Testis (tissue), 2 donors: ENCODE data around the gene GIPC3.

Experiments
- CTCF ChIP-seq, 3 experiments: fragments of 450-650 bp in 2 of 3; fragments of 200-600 bp in 1 of 3; sonication (generic) in 1 of 3; IDR thresholded peaks; one replicate each; pipeline ENCODE4 v1.5.1; 2016 to 2019; ENCODE audit warnings: antibody characterized with exemption in 3 of 3, mild to moderate bottlenecking in 2 of 3, moderate library complexity in 1 of 3
- POLR2A ChIP-seq: fragments of 450-650 bp; IDR thresholded peaks from one replicate; pipeline ENCODE4 v1.6.1; 2017; ENCODE audit warnings: antibody characterized with exemption, mild to moderate bottlenecking, moderate library complexity

- no peak for TF ChIP-seq CTCF (IDR thresholded peaks at IDR 0.05)
- no peak for TF ChIP-seq POLR2A
Observed at GRCh38 chr19:3549816-3550215, 35.5 kb upstream of the GIPC3 start.
